Bronchus fibroblast of lung (primary cell): Measurements from ENCODE around the gene CABP4. TPM values are rescaled to one million over a fixed set of nuclear protein-coding genes. Genes with fewer than 3 reads are reported as not detected.

ENCODE experiments used
- total RNA-seq: library from RNA; depleted of rRNA; stranded (reverse); fragments of >200 nt; gene quantifications from 2 replicates; pipeline ENCODE4 v1.2.3, GENCODE V29; 2015

The CABP4 gene
- not detected in 2 replicates for total RNA-seq

DNA sequence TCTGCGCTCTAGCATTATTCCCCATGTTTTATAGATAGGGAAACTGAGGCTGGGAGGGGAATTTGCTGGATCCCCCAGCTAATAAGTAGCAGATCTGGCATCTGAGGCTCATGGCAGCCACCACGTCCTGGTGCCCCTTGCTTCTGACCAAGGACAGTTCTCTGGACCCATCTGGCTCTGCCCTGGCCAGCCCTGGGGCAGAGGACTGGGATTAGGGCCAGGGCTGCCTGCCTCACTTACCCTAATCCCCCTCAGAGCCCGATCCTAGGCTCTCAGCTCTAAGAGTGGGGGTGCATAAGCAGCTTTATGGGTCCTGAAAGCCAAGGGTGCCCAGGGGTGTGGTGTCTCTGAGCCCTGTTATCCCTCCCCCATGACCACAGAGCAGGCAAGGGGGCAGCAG is at the start of gene CABP4:
Gene CABP4 (plus strand): TSS at position 301 of the 400 bp plus-strand sequence. CDS start 70 bp downstream, at position 371.

DNA sequence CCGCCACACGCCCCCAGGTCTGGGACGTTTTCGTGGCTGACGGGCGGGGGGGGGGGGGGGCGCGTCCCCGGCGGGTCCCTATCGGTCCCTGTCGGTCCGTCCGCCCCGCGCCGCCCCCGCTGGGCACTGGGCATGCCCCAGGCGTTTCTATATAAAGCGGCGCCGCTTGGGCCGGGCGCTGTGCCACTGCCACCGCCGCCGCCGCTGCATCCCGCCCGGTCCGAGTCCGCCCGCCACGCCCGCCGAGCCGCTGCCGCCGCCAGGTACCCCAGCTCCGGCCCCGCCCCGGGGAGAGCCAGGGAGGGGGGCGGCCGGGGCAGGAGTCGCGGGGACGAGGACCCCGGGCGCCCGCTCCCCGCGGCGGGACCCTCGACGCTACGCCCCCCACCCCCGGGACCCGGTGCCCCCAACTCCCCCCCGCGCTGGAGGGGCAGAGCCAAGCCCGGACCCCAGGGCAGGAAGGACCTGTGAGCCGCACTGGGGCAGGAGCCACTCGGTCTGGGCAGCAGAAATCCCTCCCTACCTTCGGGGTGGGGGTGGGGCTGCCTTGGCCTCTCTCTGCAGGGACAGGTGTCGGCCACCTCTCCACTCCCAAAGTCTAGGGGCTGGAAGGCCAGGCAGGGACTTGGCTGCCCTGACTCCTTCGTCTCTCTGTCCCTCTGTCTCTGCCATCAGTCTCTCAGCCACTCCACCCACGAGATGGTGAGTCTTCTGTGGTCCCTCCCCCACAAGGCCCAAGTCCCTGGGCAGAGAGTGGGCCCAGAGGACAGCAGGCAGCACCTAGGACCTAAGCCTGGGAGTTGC is 39.5 kb upstream of the CABP4 start, which contains the start of gene CARNS1:
Gene CARNS1 (plus strand): TSS at position 178 of the 804 bp plus-strand sequence. CDS start 522 bp downstream, at position 700.

DNA sequence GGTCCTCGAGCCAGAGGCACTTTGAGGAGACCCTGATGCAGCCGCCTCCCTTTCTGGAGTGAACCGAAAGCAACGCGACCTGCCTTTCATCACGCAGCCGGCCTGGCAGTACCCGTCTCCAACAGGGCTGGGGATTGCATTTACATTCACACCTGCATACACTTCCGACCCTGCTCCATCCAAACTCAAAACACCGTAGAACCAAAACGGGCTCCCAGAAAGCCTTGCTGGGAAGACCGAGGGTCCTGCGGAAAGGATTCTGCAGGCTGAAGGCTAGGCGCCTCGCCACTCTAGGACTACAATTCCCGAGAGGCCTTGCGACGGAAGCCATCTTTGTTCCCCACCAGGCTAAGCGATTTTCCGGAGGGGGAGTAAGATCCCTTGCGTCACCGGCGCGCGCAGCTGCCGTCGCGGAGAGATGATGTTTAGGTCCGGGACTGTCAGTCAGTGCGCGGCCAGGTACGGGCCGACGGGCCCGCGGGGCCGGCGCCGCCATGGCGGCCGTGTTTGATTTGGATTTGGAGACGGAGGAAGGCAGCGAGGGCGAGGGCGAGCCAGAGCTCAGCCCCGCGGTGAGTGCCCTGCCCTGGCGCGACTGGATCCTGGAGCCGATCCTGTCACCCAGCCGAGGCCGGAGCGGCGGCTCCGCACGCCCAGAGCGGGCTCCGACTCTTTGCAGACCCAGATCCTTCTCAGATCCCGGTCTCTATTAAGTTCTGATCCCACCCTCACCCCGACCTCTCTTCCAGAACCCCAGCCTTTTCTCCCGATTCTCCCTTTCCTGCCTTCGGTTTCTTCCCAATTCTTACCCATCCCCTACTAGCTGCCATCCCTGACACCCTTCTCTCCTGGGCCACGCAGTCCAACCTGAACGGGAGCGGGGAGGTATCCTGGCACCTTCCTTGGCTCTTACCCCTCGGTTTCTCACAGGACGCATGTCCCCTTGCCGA is 26.8 kb upstream of the CABP4 start, which contains the start of gene RPS6KB2:
Gene RPS6KB2 (plus strand): TSS at position 443 of the 950 bp plus-strand sequence. CDS start 52 bp downstream, at position 495.

DNA sequence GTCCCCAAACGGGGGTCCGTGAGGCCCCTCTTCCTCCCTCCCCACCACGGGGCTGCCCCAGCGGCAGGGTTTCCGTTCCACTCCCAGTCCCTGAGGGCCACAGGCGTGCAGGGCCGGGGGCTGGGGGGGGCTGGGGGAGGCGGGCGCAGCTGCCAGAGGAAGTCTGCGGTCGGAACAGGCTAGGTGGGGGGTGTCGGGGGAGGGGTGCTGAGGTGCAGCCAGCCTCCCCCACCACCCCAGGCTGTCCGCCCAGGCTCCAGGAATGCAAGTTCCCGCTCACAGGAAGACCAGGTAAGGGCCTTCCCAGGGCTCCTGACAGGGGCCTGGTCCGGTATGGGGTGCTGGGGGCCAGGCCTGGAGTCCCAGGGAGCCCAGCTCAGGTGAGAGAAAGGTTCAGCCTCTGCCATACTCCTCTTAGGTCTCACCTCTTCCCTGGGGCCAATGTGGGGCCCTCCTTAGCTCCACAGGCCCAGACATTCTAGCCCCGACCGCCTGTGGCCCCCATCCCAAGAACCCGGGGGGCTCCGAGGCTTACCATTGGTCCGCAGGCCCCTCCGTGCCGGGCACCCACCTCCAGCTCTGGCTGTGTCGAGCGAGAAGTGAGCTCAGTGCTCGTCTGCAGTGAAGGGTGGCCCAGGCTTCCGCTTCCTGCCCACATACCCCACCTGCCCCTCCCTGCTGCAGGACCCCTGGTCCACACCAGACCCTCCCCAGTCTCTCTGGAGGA is 17.9 kb upstream of the CABP4 start, which contains the start of gene PTPRCAP:
Gene PTPRCAP (minus strand): TSS at position 601 of the 727 bp plus-strand sequence. CDS start 63 bp downstream, at position 538.

GRCh38 chr11:67452141-67452952 is 2.8 kb upstream of the CABP4 start, which contains the start of gene GPR152:
Gene GPR152 (minus strand): TSS chr11:67452729. CDS start chr11:67452724, 5 bp downstream.

GRCh38 chr11:67468759-67469507 is 13.8 kb downstream of the CABP4 start, which contains the start of gene TMEM134:
Gene TMEM134 (minus strand): TSS chr11:67469251. CDS start chr11:67469192, 59 bp downstream.

DNA sequence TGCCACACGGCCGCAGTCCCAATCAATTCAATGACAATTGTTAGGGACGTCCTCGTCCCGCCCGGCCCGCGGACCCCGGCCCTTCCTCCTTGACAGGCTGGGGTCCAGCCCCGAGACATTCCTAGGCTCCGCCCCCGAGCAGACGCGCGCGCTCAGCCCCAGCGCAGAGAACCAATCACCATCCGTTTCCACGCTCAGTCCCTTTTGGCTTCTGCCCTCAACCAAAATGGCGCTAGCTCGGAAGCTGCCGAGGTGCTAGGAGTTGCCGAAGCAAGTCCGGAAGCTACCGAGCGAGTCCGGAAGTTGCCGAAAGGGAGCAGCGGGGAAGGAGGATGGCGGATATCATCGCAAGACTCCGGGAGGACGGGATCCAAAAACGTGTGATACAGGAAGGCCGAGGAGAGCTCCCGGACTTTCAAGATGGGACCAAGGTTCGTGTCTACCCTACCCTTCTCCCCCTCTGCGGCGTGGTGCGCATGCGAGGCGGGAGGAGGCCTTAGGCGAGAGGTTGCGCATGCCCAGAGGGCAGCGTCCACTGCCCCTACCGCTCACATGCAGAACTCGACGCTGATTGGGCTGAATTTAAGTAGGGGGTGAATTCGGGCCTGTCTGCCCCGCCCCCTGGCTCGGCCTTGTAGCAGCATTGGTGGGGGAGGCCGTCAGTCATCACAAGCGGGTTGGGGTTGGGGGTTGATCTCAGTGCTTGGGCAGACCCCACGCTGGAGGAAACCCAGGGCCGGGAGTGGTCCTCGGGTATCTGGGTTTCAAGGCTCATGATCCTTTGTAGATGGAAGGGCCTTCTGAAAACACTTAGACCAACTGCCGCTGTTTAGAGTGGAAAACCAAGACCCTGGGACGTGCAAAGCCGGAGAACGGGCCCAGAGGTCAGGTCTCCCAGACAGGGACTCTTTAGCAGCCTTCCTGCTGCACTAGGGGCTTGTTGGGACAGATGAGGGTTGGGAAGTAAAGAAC is 28.0 kb downstream of the CABP4 start, which contains the start of gene AIP:
Gene AIP (plus strand): TSS at position 200 of the 972 bp plus-strand sequence. CDS start 133 bp downstream, at position 333.

GRCh38 chr11:67504950-67505581 is 49.9 kb downstream of the CABP4 start, which contains the start of gene PITPNM1:
Gene PITPNM1 (minus strand): TSS chr11:67505363. CDS start chr11:67504180, 1,183 bp downstream.

DNA sequence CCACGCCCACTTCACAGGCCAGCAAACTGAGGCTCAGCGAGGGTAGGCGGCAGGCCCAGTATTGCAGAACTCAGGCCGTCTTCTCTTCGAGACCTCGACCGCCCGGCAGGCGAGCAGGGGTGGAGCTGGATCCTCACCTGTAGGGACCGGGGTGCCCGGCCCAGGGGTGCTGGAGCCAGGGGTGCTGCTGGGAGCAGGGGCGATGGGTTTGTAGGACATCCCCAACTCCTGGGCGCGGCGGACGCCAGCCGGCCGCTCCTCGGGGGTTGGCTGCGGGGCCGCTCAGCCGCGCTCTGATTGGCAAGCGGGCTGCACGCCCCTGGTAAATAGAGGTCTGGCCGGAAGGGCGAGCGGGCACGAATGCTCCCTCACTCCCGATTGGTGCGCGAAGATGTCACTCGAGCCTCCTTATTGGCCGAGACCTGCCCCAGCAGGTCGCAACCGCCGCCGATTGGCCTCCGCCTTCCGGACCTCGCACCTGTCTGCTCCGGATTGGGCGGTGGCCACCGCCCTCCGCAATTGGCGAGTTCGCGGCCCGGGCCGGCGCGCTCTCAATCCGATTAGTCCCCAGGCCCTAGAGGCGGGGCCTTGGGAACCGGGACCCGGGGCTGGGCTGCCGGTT is 52.8 kb downstream of the CABP4 start, which contains the start of gene CDK2AP2:
Gene CDK2AP2 (minus strand): TSS at position 299 of the 622 bp plus-strand sequence. CDS start 80 bp downstream, at position 219.

Other genes starting within 250 kb of the CABP4 start
- 38.8 and 41.8 TPM in 2 replicates for gene GRK2, start 188.9 kb upstream of the CABP4 start, total RNA-seq
- 23.8 and 26.1 TPM in 2 replicates for gene ANKRD13D, start 166.1 kb upstream of the CABP4 start, total RNA-seq
- 12.5 and 14.1 TPM in 2 replicates for gene SSH3, start 151.8 kb upstream of the CABP4 start, total RNA-seq
- gene POLD4, start 101.8 kb upstream of the CABP4 start, total RNA-seq: 80.7 and 97.1 TPM in 2 replicates
- 4.0 and 5.4 TPM in 2 replicates for gene CLCF1, start 81.8 kb upstream of the CABP4 start, total RNA-seq
- 8.6 and 9.6 TPM in 2 replicates for gene RAD9A, start 63.4 kb upstream of the CABP4 start, total RNA-seq
- 202 and 225 TPM in 2 replicates for gene PPP1CA, start 53.5 kb upstream of the CABP4 start, total RNA-seq
- not detected in 2 replicates for gene TBC1D10C, start 51.3 kb upstream of the CABP4 start, total RNA-seq
- not detected in 2 replicates for gene CARNS1, start 39.7 kb upstream of the CABP4 start, total RNA-seq
- 55.2 and 65.4 TPM in 2 replicates for gene RPS6KB2, start 26.9 kb upstream of the CABP4 start, total RNA-seq
- gene PTPRCAP, start 17.7 kb upstream of the CABP4 start, total RNA-seq: 0.45 TPM in 1 of 2 replicates, not detected in the other
- gene CORO1B, start 11.9 kb upstream of the CABP4 start, total RNA-seq: 75.3 and 84.4 TPM in 2 replicates
- not detected in 2 replicates for gene GPR152, start 2.6 kb upstream of the CABP4 start, total RNA-seq
- 30.0 and 53.1 TPM in 2 replicates for gene TMEM134, start 13.9 kb downstream of the CABP4 start, total RNA-seq
- 57.7 and 69.6 TPM in 2 replicates for gene AIP, start 27.7 kb downstream of the CABP4 start, total RNA-seq
- gene PITPNM1, start 50.0 kb downstream of the CABP4 start, total RNA-seq: 19.5 and 22.7 TPM in 2 replicates
- 42.4 and 45.6 TPM in 2 replicates for gene CDK2AP2, start 52.8 kb downstream of the CABP4 start, total RNA-seq
- gene CABP2, start 68.1 kb downstream of the CABP4 start, total RNA-seq: not detected in 2 replicates
- 1,003 and 1,137 TPM in 2 replicates for gene GSTP1, start 128.5 kb downstream of the CABP4 start, total RNA-seq
- 230 and 237 TPM in 2 replicates for gene NDUFV1, start 151.6 kb downstream of the CABP4 start, total RNA-seq
- 25.3 and 29.1 TPM in 2 replicates for gene NUDT8, start 174.6 kb downstream of the CABP4 start, total RNA-seq
- not detected in 2 replicates for gene TBX10, start 184.4 kb downstream of the CABP4 start, total RNA-seq
- gene ACY3, start 195.4 kb downstream of the CABP4 start, total RNA-seq: not detected in 2 replicates
- gene ALDH3B2, start 219.3 kb downstream of the CABP4 start, total RNA-seq: not detected in 2 replicates